DOHH2 (cell line): ENCODE results near the gene NOL4L.
"Not testable (repeated sequence)": the region's sequence is repeated elsewhere in the genome, so short reads cannot be mapped to it uniquely, and the experiment has no call there.

Experiments used
- H3F3A ChIP-seq: fragments of 200-600 bp; sonication (generic), shearing (Covaris generic); 2 replicates; pipeline ENCODE4 v1.6.0; 2016; ENCODE audit warnings: antibody characterized with exemption, mild to moderate bottlenecking; ENCODE audit not compliant: control insufficient read depth, insufficient read depth
- H3K27ac ChIP-seq: fragments of 200-600 bp; sonication (generic); 2 replicates; pipeline ENCODE4 v1.5.1; 2014; ENCODE audit warnings: low read depth, mild to moderate bottlenecking, low read length, moderate library complexity
- H3K27me3 ChIP-seq: fragments of 200-600 bp; sonication (generic); 2 replicates; pipeline ENCODE4 v1.6.1; 2014; ENCODE audit warnings: mild to moderate bottlenecking, low read length, mixed read lengths; ENCODE audit not compliant: control insufficient read depth
- H3K36me3 ChIP-seq: fragments of 200-600 bp; sonication (generic); 2 replicates; pipeline ENCODE4 v1.6.1; 2014; ENCODE audit warnings: mild to moderate bottlenecking, low read length, moderate library complexity, mixed read lengths; ENCODE audit not compliant: control insufficient read depth
- H3K4me1 ChIP-seq: fragments of 200-600 bp; sonication (generic); 2 replicates; pipeline ENCODE4 v1.6.1; 2014; ENCODE audit warnings: mild to moderate bottlenecking, low read length, mixed read lengths; ENCODE audit not compliant: control insufficient read depth
- H3K4me2 ChIP-seq: fragments of 200-600 bp; sonication (generic); 2 replicates; pipeline ENCODE4 v1.6.0; 2014; ENCODE audit warnings: mild to moderate bottlenecking, low read length, moderate library complexity
- H3K4me3 ChIP-seq: fragments of 200-600 bp; sonication (generic); 2 replicates; pipeline ENCODE4 v1.5.1; 2014; ENCODE audit warnings: mild to moderate bottlenecking, low read length, mixed read lengths
- H3K79me2 ChIP-seq: fragments of 200-600 bp; sonication (generic); 2 replicates; pipeline ENCODE4 v1.6.1; 2014; ENCODE audit warnings: mild to moderate bottlenecking, low read length, mixed read lengths; ENCODE audit not compliant: control insufficient read depth
- H3K9me2 ChIP-seq: fragments of 200-600 bp; sonication (generic); replicated peaks from 2 replicates; pipeline ENCODE4 v1.6.1; 2014; ENCODE audit warnings: mild to moderate bottlenecking, low read length, mixed read lengths; ENCODE audit not compliant: control insufficient read depth
- H3K9me3 ChIP-seq: fragments of 200-600 bp; sonication (generic); 2 replicates; pipeline ENCODE4 v1.6.1; 2014; ENCODE audit warnings: antibody characterized with exemption, low read length, mixed read lengths; ENCODE audit not compliant: control insufficient read depth, insufficient read depth
- H4K20me1 ChIP-seq: fragments of 200-600 bp; sonication (generic); 2 replicates; pipeline ENCODE4 v1.6.0; 2014; ENCODE audit warnings: low read depth, mild to moderate bottlenecking, antibody characterized with exemption, low read length, moderate library complexity; ENCODE audit not compliant: control insufficient read depth, insufficient read depth
- EZH2phosphoT487 ChIP-seq: fragments of 200-600 bp; sonication (generic); IDR thresholded peaks from 2 replicates; pipeline ENCODE4 v1.6.1; 2017; ENCODE audit warnings: borderline replicate concordance, mild to moderate bottlenecking, antibody characterized with exemption, low read length, moderate library complexity, mixed read lengths
- TF ChIP-seq, protein P1 (sequence below): fragments of 200-600 bp; sonication (generic); IDR thresholded peaks from one replicate; pipeline ENCODE4 v1.5.1; 2014; ENCODE audit warnings: antibody characterized with exemption, mild to moderate bottlenecking, low read depth, low read length; ENCODE audit not compliant: poor library complexity, severe bottlenecking

The NOL4L gene

DNA sequence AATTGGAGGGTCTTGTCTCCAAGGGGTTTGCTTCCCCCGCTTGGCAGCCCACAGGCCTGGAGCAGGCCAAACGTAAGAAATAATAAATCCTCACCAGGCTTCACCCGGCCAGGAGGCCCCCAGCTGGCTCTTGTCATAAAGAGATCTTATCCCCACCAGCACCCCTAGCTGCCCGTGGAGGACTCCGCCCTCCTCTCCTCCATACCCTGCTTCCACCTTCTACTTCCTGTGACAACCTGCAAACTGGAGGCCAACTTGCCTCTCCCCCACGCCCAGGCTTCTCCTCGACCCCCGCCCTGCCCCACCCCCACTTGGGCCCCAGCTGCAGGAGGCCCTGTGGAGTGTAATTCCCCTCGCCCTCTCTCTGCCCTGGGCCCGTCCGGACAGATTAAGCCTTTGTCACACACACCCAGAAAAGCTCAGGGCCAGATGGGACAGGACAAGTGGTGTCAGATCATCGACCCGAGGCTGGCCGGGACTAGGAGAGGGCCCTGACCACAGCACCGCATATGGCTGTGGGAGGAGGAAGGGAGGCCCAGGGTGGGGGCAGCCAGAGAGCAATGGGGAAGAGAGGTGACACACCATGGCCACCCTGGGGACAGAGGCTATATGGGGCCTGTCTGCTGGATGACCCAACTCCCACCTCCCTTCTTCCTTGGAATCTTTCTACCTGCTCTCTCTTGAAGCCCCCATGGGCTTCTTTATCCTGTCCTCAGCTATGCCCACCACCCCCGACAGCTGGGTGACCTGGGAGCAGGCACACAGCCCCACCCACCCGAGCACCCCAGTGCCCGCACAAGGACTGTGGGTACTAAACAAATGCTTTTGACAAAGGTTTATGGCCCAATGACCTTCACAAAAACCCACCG is 3.9 kb downstream of the NOL4L start:
- no peaks in the 10 kb centered on the region for H3K36me3 ChIP-seq
- H3F3A ChIP-seq, result peaks cover 3% of the 10 kb centered on the region; the same call in 1 of the 2 replicates
- no peaks in the 10 kb centered on the region for H3K9me2 ChIP-seq
- TF ChIP-seq, protein P1, sequence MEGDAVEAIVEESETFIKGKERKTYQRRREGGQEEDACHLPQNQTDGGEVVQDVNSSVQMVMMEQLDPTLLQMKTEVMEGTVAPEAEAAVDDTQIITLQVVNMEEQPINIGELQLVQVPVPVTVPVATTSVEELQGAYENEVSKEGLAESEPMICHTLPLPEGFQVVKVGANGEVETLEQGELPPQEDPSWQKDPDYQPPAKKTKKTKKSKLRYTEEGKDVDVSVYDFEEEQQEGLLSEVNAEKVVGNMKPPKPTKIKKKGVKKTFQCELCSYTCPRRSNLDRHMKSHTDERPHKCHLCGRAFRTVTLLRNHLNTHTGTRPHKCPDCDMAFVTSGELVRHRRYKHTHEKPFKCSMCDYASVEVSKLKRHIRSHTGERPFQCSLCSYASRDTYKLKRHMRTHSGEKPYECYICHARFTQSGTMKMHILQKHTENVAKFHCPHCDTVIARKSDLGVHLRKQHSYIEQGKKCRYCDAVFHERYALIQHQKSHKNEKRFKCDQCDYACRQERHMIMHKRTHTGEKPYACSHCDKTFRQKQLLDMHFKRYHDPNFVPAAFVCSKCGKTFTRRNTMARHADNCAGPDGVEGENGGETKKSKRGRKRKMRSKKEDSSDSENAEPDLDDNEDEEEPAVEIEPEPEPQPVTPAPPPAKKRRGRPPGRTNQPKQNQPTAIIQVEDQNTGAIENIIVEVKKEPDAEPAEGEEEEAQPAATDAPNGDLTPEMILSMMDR, result no peak
- no peak for TF ChIP-seq EZH2phosphoT487
- no peaks in the 10 kb centered on the region for H4K20me1 ChIP-seq
- H3K9me3 ChIP-seq, result no peaks in the 10 kb centered on the region
- H3K4me3 ChIP-seq, result no peak overlapping the region
- no peaks in the 10 kb centered on the region for H3K79me2 ChIP-seq
- H3K4me1 ChIP-seq, result peaks cover 31% of the 10 kb centered on the region
- peak overlapping the region; percentile 21; the same call in 1 of the 2 replicates for H3K4me2 ChIP-seq
- H3K27me3 ChIP-seq, result peaks cover 11% of the 10 kb centered on the region
- no peak overlapping the region for H3K27ac ChIP-seq

DNA sequence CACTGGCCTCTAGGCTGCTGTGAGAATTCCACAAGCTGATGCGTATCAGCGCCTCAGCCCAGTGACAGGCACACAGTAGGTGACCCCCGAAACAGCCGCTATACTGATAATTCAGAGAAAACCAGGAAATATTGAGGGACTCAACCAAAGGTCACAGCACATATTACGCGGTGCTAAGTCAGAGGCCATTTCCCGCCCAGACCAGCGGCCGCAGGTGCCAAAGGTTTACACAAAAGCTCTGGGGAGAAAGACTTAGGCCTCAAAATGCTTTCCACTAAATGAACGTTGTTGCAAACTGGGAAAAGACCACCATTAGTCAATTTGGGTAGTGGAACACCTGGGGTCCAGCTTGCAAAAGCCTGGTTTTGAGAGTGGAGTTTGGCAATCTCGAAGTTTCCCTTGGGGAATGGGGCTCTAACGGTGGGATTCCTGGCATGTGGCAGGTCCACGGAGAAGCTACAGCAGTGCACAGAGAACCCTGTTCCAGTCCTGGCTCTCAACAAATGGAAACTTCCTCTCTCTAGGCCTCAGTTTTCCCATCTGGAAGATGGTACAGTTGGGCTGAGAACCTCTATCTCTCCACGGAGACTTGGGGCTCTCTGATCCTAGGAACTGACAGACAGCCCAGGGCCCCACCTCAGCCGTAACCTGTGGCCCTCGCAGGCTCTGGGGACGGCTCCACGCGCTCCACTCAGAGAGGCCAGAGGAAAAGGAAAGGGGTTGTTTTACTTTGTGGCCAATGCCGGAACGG is 4.7 kb downstream of the NOL4L start:
- Histone ChIP-seq H3K4me2 (no peak overlapping the region), H3K27me3 (peaks cover 4% of the 10 kb centered on the region), H3K9me3 (no peaks in the 10 kb centered on the region), H3K79me2 (no peaks in the 10 kb centered on the region), H4K20me1 (no peaks in the 10 kb centered on the region), H3F3A (no peaks in the 10 kb centered on the region), H3K27ac (no peak overlapping the region), H3K4me1 (peaks cover 23% of the 10 kb centered on the region), H3K36me3 (no peaks in the 10 kb centered on the region), H3K4me3 (no peak overlapping the region), H3K9me2 (no peaks in the 10 kb centered on the region)
- no peak for TF ChIP-seq EZH2phosphoT487
- TF ChIP-seq, protein P1, result no peak

DNA sequence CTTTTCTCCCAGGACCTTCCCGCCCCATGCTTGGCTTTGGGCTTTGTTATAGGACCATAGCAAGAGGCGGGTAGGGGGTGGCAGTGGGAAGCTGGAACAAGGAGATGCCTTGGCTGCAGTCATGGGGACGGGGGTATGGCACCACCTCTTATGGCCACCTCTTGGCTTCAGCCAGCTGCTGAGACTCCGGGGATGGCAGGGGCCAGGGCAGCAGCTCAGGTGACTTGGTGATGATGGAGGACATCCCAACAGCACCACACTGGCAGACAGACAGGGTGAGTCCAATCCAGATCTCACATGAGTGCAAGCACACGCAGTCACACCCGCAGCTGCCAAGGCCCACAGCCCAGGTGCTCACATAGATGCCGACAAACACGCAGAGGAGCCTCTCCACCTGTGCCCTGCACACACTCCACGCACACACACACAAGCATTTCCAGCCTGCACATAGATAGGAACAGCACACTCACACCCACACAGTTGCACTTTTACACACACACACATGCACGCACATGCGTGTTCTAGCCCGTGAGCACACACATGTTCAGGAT is 6.2 kb downstream of the NOL4L start:
- H3K4me3 ChIP-seq, result no peak overlapping the region
- no peaks in the 10 kb centered on the region for H3K79me2 ChIP-seq
- H3K4me2 ChIP-seq, result no peak overlapping the region
- no peaks in the 10 kb centered on the region for H3K9me3 ChIP-seq
- peaks cover 22% of the 10 kb centered on the region for H3K4me1 ChIP-seq
- H3K27me3 ChIP-seq, result no peaks in the 10 kb centered on the region
- H3K27ac ChIP-seq, result no peak overlapping the region
- H3K36me3 ChIP-seq, result no peaks in the 10 kb centered on the region
- TF ChIP-seq, protein P1, result no peak
- TF ChIP-seq EZH2phosphoT487, result no peak
- H4K20me1 ChIP-seq, result no peaks in the 10 kb centered on the region
- no peaks in the 10 kb centered on the region for H3F3A ChIP-seq
- no peaks in the 10 kb centered on the region for H3K9me2 ChIP-seq

DNA sequence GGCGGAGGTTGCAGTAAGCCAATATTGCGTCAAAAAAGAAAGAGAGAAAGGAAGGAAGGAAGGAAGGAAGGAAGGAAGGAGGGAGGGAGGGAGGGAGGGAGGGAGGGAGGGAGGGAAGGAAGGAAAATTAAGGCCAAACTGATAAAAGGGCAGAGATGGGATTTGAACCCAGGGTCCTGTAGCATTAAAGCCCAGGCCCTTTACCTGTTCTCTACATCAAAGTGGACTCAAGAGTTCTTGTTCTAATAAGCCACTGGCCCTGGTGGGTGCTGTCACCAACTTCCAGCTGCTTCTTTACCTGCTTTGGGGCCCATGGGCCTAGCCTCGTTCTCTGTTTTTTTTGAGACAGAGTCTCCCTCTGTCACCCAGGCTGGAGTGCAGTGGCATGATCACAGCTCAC is 7.1 kb downstream of the NOL4L start:
- peaks cover 21% of the 10 kb centered on the region for H3K4me1 ChIP-seq
- not testable (repeated sequence) for H4K20me1 ChIP-seq, H3K27ac ChIP-seq

More for the DNA sequence above, 7.1 kb downstream of the NOL4L start:
- not testable (repeated sequence) for H3F3A ChIP-seq, H3K9me2 ChIP-seq, H3K9me3 ChIP-seq, H3K27me3 ChIP-seq, H3K4me2 ChIP-seq, H3K79me2 ChIP-seq, H3K36me3 ChIP-seq, H3K4me3 ChIP-seq
